ENCODE data around the gene SLC29A1.
A peak's percentile ranks its signal among the peaks of the same experiment; 100 is the strongest.

SLC29A1 gene

GRCh38 chr6:44222486-44223318 is 693 bp upstream of the SLC29A1 start:
- H4K20me1 ChIP-seq: peaks cover 21 to 40% (median 33%) of the 10 kb centered on the region in 11 experiments; a peak in 17 of 22 replicates
- peak overlapping the region in 2 of 11 experiments; percentile 4 to 30; a peak in 2 of 22 replicates for H3K27ac ChIP-seq
- peaks cover 0 to 6% (median 0%) of the 10 kb centered on the region in 11 experiments; a peak in 2 of 22 replicates for H3K36me3 ChIP-seq
- peak overlapping the region; percentile 42 to 76 (median 68); a peak in 18 of 20 replicates for H3K4me3 ChIP-seq
- peak overlapping the region; percentile 88 to 98 (median 95) for H3K4me2 ChIP-seq
- H3K9ac ChIP-seq: peak overlapping the region; percentile 2 to 83 (median 64); a peak in 16 of 22 replicates
- peaks cover 72 to 86% (median 79%) of the 10 kb centered on the region in 10 experiments for H3K4me1 ChIP-seq
- TF ChIP-seq Cebpa-rat (IDR thresholded peaks at IDR 0.05): no peak
- H3K9me3 ChIP-seq (replicated peaks in 1 of 11): no peaks in the 10 kb centered on the region
- peaks cover 0 to 9% (median 0%) of the 10 kb centered on the region in 11 experiments; a peak in 1 of 22 replicates for H3K27me3 ChIP-seq

- H3K9ac ChIP-seq: peak overlapping the region; percentile 57 to 83 (median 78); a peak in 21 of 22 replicates
- no peak for TF ChIP-seq Cebpa-rat (IDR thresholded peaks at IDR 0.05)
- H4K20me1 ChIP-seq: peaks cover 21 to 55% (median 34%) of the 10 kb centered on the region in 11 experiments; a peak in 17 of 22 replicates
- H3K27ac ChIP-seq: peak overlapping the region in 8 of 11 experiments; percentile 57 to 76 (median 68); a peak in 14 of 22 replicates
- H3K9me3 ChIP-seq (replicated peaks in 1 of 11): no peaks in the 10 kb centered on the region
- peak overlapping the region; percentile 54 to 76 (median 68) for H3K4me3 ChIP-seq
- H3K36me3 ChIP-seq: peaks cover 0 to 22% (median 13%) of the 10 kb centered on the region in 11 experiments; a peak in 10 of 22 replicates
- peaks cover 0 to 9% (median 0%) of the 10 kb centered on the region in 11 experiments; a peak in 1 of 22 replicates for H3K27me3 ChIP-seq
- peaks cover 58 to 70% (median 64%) of the 10 kb centered on the region in 10 experiments for H3K4me1 ChIP-seq
- peak overlapping the region; percentile 88 to 98 (median 95) for H3K4me2 ChIP-seq
These were observed 902 bp downstream of the SLC29A1 start for GRCh38 chr6:44224029-44224964.

- Histone ChIP-seq H3K27ac (no peak overlapping the region), H3K4me2 (peak overlapping the region; percentile 88 to 98 (median 95)), H4K20me1 (peaks cover 21 to 55% (median 34%) of the 10 kb centered on the region in 11 experiments; a peak in 17 of 22 replicates), H3K9me3 (replicated peaks in 1 of 11) (no peaks in the 10 kb centered on the region), H3K27me3 (peaks cover 0 to 9% (median 0%) of the 10 kb centered on the region in 11 experiments; a peak in 1 of 22 replicates), H3K36me3 (peaks cover 0 to 28% (median 17%) of the 10 kb centered on the region in 11 experiments; a peak in 17 of 22 replicates), H3K4me1 (peaks cover 55 to 66% (median 59%) of the 10 kb centered on the region in 10 experiments), H3K9ac (peak overlapping the region in 9 of 11 experiments; percentile 61 to 83 (median 78); a peak in 14 of 22 replicates), H3K4me3 (peak overlapping the region in 6 of 10 experiments; percentile 63 to 72 (median 69); a peak in 8 of 20 replicates)
- TF ChIP-seq Cebpa-rat (IDR thresholded peaks at IDR 0.05): no peak
These were observed 1.5 kb downstream of the SLC29A1 start for GRCh38 chr6:44224965-44225305.

- Histone ChIP-seq H3K27me3 (peaks cover 0 to 9% (median 0%) of the 10 kb centered on the region in 11 experiments; a peak in 1 of 22 replicates), H3K9ac (peak overlapping the region in 10 of 11 experiments; percentile 4 to 83 (median 48); a peak in 16 of 22 replicates), H3K36me3 (peaks cover under 1 to 36% (median 25%) of the 10 kb centered on the region in 11 experiments; a peak in 19 of 22 replicates), H3K4me2 (peak overlapping the region; percentile 68 to 98 (median 95)), H3K4me3 (0 out of 20 replicates have a peak overlapping the region, but pooled peaks of 1 of the 10 experiments have one; percentile 72), H3K9me3 (replicated peaks in 1 of 11) (no peaks in the 10 kb centered on the region), H3K4me1 (peaks cover 53 to 58% (median 56%) of the 10 kb centered on the region in 10 experiments), H4K20me1 (peaks cover 21 to 56% (median 34%) of the 10 kb centered on the region in 11 experiments; a peak in 17 of 22 replicates), H3K27ac (peak overlapping the region in 6 of 11 experiments; percentile 13 to 56 (median 39); a peak in 10 of 22 replicates)
- no peak for TF ChIP-seq Cebpa-rat (IDR thresholded peaks at IDR 0.05)
These were observed 2.4 kb downstream of the SLC29A1 start for GRCh38 chr6:44225579-44226325.

GRCh38 chr6:44226368-44227147 is 3.2 kb downstream of the SLC29A1 start:
- H3K4me2 ChIP-seq: peak overlapping the region; percentile 68 to 98 (median 95)
- peaks cover 0 to 9% (median 0%) of the 10 kb centered on the region in 11 experiments; a peak in 1 of 22 replicates for H3K27me3 ChIP-seq
- H3K9me3 ChIP-seq (replicated peaks in 1 of 11): no peaks in the 10 kb centered on the region
- peak overlapping the region in 1 of 10 experiments; percentile 0; a peak in 1 of 20 replicates for H3K4me3 ChIP-seq
- peaks cover 49 to 60% (median 52%) of the 10 kb centered on the region in 10 experiments for H3K4me1 ChIP-seq
- H3K9ac ChIP-seq: peak overlapping the region in 10 of 11 experiments; percentile 8 to 83 (median 48); a peak in 17 of 22 replicates
- H4K20me1 ChIP-seq: peaks cover 21 to 56% (median 34%) of the 10 kb centered on the region in 11 experiments; a peak in 17 of 22 replicates
- no peak for TF ChIP-seq Cebpa-rat (IDR thresholded peaks at IDR 0.05)
- H3K36me3 ChIP-seq: peaks cover 5 to 45% (median 33%) of the 10 kb centered on the region in 11 experiments; a peak in 19 of 22 replicates
- H3K27ac ChIP-seq: peak overlapping the region in 6 of 11 experiments; percentile 13 to 56 (median 39); a peak in 11 of 22 replicates

- H4K20me1 ChIP-seq: peaks cover 21 to 60% (median 34%) of the 10 kb centered on the region in 11 experiments; a peak in 17 of 22 replicates
- H3K4me3 ChIP-seq: no peak overlapping the region
- no peaks in the 10 kb centered on the region for H3K9me3 ChIP-seq (replicated peaks in 1 of 11)
- peaks cover 44 to 61% (median 51%) of the 10 kb centered on the region in 10 experiments for H3K4me1 ChIP-seq
- no peak for TF ChIP-seq Cebpa-rat (IDR thresholded peaks at IDR 0.05)
- peak overlapping the region; percentile 68 to 98 (median 95); a peak in 19 of 22 replicates for H3K4me2 ChIP-seq
- H3K9ac ChIP-seq: peak overlapping the region in 6 of 11 experiments; percentile 10 to 83 (median 54); a peak in 6 of 22 replicates
- H3K27me3 ChIP-seq: peaks cover 0 to 8% (median 0%) of the 10 kb centered on the region in 11 experiments; a peak in 1 of 22 replicates
- H3K27ac ChIP-seq: peak overlapping the region in 3 of 11 experiments; percentile 1 to 41 (median 37); a peak in 3 of 22 replicates
- peaks cover 8 to 52% (median 40%) of the 10 kb centered on the region in 11 experiments; a peak in 20 of 22 replicates for H3K36me3 ChIP-seq
These were observed 3.9 kb downstream of the SLC29A1 start for GRCh38 chr6:44227148-44227793.

All from BLaER1 treated with 17β-estradiol and CSF1 and Interleukin-3, amounts not matched to agents 10 nM and 100 nM (cell line).